ENCODE data around the gene H1-8. TPM values are rescaled to one million over a fixed set of nuclear protein-coding genes. Genes with fewer than 3 reads are reported as not detected.

The H1-8 gene
- total RNA-seq, 1 donor from 2014 or later = not detected

DNA sequence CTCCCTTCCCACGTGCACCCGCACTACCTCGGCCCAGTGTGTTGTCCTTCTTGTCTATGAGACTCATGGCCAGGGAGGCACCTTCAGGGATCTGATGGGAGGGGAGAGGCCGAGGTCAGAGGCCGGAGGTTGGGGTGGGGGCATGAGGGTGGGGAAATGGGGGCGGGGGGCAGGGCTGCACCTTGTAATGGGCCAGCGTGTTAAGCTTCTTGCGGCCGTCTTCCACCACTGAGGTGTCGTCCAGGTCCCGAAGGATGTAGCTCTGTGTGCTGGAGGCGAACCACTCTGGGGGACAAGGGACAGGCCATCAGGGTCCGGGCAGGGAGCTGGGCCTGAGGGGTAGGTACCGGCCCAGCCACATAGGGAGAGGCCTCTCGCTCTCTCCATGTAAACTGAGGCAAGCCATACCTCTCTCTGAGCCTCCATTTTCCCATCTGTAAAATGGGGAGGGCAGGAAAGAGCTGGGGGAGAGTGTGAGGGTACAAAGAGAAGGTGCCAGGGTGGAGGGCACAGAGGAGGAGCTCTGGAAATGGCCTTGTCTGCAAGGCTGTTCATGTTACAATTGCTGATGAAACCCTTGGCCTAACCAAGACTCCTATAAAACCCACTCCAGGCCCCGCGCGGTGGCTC is 18.8 kb downstream of the H1-8 start:
- no peak overlapping the region for H3K4me3 Mint-ChIP-seq (ENCODE audit: unreplicated experiment)
- no peaks in the 10 kb centered on the region for H3K9me3 Mint-ChIP-seq (ENCODE audit: low read depth)
- peaks cover 57% of the 10 kb centered on the region for H3K4me1 Mint-ChIP-seq (ENCODE audit: low read depth)
- peak overlapping the region; percentile 61 for H3K27ac Mint-ChIP-seq (ENCODE audit: unreplicated experiment)
- H3K27me3 Mint-ChIP-seq (ENCODE audit: low read depth) = no peaks in the 10 kb centered on the region
- no peak for DNase-seq (ENCODE audit: low spot score)
- peaks cover 27% of the 10 kb centered on the region for H3K36me3 Mint-ChIP-seq (ENCODE audit: low read depth)
- TF ChIP-seq, protein P1, sequence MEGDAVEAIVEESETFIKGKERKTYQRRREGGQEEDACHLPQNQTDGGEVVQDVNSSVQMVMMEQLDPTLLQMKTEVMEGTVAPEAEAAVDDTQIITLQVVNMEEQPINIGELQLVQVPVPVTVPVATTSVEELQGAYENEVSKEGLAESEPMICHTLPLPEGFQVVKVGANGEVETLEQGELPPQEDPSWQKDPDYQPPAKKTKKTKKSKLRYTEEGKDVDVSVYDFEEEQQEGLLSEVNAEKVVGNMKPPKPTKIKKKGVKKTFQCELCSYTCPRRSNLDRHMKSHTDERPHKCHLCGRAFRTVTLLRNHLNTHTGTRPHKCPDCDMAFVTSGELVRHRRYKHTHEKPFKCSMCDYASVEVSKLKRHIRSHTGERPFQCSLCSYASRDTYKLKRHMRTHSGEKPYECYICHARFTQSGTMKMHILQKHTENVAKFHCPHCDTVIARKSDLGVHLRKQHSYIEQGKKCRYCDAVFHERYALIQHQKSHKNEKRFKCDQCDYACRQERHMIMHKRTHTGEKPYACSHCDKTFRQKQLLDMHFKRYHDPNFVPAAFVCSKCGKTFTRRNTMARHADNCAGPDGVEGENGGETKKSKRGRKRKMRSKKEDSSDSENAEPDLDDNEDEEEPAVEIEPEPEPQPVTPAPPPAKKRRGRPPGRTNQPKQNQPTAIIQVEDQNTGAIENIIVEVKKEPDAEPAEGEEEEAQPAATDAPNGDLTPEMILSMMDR (IDR thresholded peaks at IDR 0.05) = no peak

DNA sequence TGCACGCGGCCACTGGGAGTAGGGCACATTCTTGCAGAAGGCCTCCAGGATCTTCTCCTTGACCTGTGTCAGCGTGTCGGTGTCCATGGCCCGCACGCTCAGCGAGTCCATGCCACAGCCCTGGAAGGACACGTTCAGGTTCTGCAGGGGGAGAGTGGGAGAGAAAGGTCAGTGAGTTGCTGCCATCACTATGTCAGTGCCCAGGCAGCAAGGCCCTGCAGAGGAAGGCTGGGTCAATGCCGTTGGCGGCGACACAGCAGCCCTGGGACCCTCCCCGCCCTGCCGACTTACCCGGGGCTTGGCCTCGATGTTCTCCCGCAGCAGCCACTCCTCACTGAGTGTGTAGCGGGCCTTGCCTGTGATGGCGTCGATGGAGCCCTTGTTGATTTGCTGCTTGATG is 19.8 kb downstream of the H1-8 start:
- TF ChIP-seq, protein P1 (IDR thresholded peaks at IDR 0.05) = no peak
- Mint-ChIP-seq H3K9me3 (ENCODE audit: low read depth) (no peaks in the 10 kb centered on the region), H3K27me3 (ENCODE audit: low read depth) (no peaks in the 10 kb centered on the region), H3K4me1 (ENCODE audit: low read depth) (peaks cover 48% of the 10 kb centered on the region), H3K27ac (ENCODE audit: unreplicated experiment) (no peak overlapping the region), H3K36me3 (ENCODE audit: low read depth) (peaks cover 21% of the 10 kb centered on the region), H3K4me3 (ENCODE audit: unreplicated experiment) (no peak overlapping the region)
- no peak for DNase-seq (ENCODE audit: low spot score)

DNA sequence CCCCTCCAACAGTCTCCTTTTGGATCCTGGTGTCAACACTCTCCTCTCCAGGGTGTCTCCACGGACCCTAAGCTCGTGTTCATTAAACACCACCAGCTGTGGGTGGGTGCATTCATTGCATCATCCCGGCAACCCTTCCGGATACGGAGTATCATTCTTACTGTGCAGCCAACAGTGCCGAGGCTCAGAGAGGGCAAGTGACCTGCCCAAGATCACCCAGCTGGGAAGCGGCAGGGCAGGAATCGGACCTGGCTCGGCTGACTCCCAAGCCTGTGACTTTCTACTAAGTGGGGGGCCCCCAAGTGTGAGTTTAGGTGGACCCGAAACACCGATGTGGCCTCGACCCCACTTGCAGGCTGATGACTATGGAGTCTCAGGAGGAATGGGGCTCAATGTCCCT is 20.4 kb downstream of the H1-8 start:
- H3K4me3 Mint-ChIP-seq (ENCODE audit: unreplicated experiment) = no peak overlapping the region
- peaks cover 18% of the 10 kb centered on the region for H3K36me3 Mint-ChIP-seq (ENCODE audit: low read depth)
- no peaks in the 10 kb centered on the region for H3K27me3 Mint-ChIP-seq (ENCODE audit: low read depth)
- no peak for DNase-seq (ENCODE audit: low spot score)
- H3K9me3 Mint-ChIP-seq (ENCODE audit: low read depth) = no peaks in the 10 kb centered on the region
- H3K27ac Mint-ChIP-seq (ENCODE audit: unreplicated experiment) = no peak overlapping the region
- TF ChIP-seq, protein P1 (IDR thresholded peaks at IDR 0.05) = no peak
- H3K4me1 Mint-ChIP-seq (ENCODE audit: low read depth) = peaks cover 43% of the 10 kb centered on the region

DNA sequence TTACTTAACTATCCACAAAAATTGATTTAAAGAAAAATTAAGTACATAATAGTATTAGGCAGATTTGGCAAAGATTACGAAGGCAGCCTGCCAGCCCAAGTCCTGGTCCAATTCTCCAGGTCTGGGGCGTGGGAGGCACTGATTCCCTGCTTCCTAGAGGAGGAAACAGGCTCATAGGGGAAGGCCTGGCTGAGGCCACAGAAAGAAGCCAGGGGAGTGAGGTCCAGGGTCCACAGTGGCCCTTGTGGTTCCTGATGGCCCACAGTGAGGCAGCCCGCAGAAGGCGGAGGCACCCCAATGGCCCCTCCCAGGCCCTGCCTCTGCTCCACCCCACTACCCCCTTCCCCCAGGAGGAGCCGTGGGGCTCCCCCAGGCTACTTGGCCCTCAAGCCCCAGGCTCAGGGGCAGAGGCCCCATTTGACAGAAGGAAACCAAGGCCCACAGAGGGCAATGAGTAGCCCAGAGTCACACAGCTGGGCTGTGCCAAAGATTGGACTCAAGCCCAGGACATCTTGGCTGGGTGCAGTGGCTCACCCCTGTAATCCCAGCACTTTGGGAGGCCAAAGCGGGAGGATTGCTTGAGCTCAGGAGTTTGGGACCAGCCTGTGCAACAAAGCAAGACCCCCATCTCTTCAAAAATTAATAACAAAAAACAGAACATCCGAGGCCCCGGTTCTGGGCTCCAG is 21.0 kb downstream of the H1-8 start:
- TF ChIP-seq, protein P1 (IDR thresholded peaks at IDR 0.05) = no peak
- H3K4me3 Mint-ChIP-seq (ENCODE audit: unreplicated experiment) = no peak overlapping the region
- no peaks in the 10 kb centered on the region for H3K27me3 Mint-ChIP-seq (ENCODE audit: low read depth)
- H3K27ac Mint-ChIP-seq (ENCODE audit: unreplicated experiment) = no peak overlapping the region
- H3K4me1 Mint-ChIP-seq (ENCODE audit: low read depth) = peaks cover 36% of the 10 kb centered on the region
- peaks cover 22% of the 10 kb centered on the region for H3K36me3 Mint-ChIP-seq (ENCODE audit: low read depth)
- DNase-seq (ENCODE audit: low spot score) = no peak
- no peaks in the 10 kb centered on the region for H3K9me3 Mint-ChIP-seq (ENCODE audit: low read depth)

DNA sequence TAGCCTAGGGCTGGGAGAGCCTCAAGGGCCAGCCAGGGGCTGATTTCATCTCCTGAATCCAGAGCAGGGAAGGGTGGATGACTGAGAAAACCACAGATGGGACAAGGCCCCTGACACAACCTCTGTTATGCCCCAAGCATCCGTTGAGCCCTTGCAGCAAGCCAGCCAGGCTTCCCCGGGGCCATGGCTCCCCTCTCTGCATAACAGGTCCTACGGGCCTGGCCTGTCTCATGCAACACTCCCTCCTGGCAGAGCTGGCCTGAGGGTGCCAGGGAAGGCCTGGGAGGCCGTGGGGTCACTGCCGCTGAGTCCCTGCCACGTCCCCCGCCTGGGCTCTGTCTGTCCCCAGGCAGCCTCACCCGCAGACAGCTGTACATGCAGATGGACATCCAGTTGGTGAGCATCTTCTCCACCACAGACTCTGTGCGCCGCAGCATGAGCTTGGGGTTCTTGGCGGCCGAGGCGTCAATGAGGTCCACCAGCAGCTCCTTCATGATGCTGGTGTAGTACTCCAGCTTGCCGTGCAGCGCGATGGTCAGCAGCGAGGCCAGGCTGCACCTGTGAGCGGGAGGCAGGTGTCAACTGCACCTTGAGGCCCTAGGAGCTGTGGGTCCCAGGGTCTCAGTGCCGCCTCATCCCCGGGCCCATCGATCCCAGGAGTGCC is 22.1 kb downstream of the H1-8 start:
- Mint-ChIP-seq H3K27me3 (ENCODE audit: low read depth) (no peaks in the 10 kb centered on the region), H3K36me3 (ENCODE audit: low read depth) (peaks cover 30% of the 10 kb centered on the region), H3K27ac (ENCODE audit: unreplicated experiment) (no peak overlapping the region), H3K9me3 (ENCODE audit: low read depth) (no peaks in the 10 kb centered on the region), H3K4me3 (ENCODE audit: unreplicated experiment) (no peak overlapping the region), H3K4me1 (ENCODE audit: low read depth) (peaks cover 25% of the 10 kb centered on the region)
- TF ChIP-seq, protein P1 (IDR thresholded peaks at IDR 0.05) = no peak
- DNase-seq (ENCODE audit: low spot score) = no peak
